Ovary (tissue), 3 donors: ENCODE results near the gene TMEM50B.

ENCODE experiments used
- POLR2A ChIP-seq: fragments of 450-650 bp; IDR thresholded peaks from one replicate; pipeline ENCODE4 v1.6.1; 2017; ENCODE audit warnings: antibody characterized with exemption, mild to moderate bottlenecking, moderate library complexity
- TF ChIP-seq, protein P1 (sequence below), 3 donors: fragments of 450-650 bp in 2 of 3; fragments of 200-600 bp in 1 of 3; IDR thresholded peaks; one replicate each; pipeline versions ENCODE4 v1.5.1 to v1.8.0; 2016 to 2022; ENCODE audit warnings: antibody characterized with exemption in 3 of 3, mild to moderate bottlenecking in 1 of 3
- donor health status: DM: no; HTN: no; CAD: no.

DNA sequence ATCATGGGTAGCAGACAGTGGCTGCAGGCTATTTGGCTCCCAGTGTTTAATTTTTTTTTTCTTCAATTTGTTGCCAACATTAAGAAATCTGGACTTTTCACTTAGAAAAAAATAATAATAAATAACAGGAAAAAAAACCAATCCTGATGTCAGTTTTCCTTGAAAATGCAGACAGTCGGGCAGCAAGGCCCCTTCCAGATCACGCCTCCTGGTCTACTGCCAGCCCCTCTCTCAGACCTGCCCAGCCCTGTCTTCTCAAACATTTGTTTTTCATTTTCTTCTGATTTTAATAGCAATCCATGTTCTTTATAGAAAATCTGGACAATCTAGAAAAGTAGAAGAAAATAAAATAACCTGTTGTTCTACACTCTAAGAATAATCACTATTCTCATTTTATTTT, 61.1 kb downstream of the TMEM50B start:
- TF ChIP-seq, protein P1, sequence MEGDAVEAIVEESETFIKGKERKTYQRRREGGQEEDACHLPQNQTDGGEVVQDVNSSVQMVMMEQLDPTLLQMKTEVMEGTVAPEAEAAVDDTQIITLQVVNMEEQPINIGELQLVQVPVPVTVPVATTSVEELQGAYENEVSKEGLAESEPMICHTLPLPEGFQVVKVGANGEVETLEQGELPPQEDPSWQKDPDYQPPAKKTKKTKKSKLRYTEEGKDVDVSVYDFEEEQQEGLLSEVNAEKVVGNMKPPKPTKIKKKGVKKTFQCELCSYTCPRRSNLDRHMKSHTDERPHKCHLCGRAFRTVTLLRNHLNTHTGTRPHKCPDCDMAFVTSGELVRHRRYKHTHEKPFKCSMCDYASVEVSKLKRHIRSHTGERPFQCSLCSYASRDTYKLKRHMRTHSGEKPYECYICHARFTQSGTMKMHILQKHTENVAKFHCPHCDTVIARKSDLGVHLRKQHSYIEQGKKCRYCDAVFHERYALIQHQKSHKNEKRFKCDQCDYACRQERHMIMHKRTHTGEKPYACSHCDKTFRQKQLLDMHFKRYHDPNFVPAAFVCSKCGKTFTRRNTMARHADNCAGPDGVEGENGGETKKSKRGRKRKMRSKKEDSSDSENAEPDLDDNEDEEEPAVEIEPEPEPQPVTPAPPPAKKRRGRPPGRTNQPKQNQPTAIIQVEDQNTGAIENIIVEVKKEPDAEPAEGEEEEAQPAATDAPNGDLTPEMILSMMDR (IDR thresholded peaks at IDR 0.05): no peak
- TF ChIP-seq POLR2A: no peak
